Right lobe of liver (tissue), 6 donors: Measurements from ENCODE around the gene ABL2. TPM values are rescaled to one million over a fixed set of nuclear protein-coding genes. Genes with fewer than 3 reads are reported as not detected.

Source experiments
- ATAC-seq, 4 donors: fragments of 200-7000 bp; cut with Tn5 transposase; one replicate each; pipeline ENCODE4 v1.9.1; 2020; ENCODE audit warnings: mild to moderate bottlenecking in 4 of 4, moderate library complexity in 4 of 4
- DNase-seq, 3 donors: peaks; one replicate each; pipeline ENCODE4 v3.0.0-alpha.2; 2020
- H3K27ac ChIP-seq, 3 donors: fragments of 200-600 bp; one replicate each; pipeline ENCODE4 v1.8.0; 2022
- H3K27me3 ChIP-seq, 2 donors: fragments of 200-600 bp; one replicate each; pipeline ENCODE4 v1.8.0; 2022
- H3K36me3 ChIP-seq, 4 donors: fragments of 200-600 bp; sonication (generic) in 1 of 4; one replicate each; pipeline versions ENCODE4 v1.5.1 to v1.8.0; 2017 to 2022; ENCODE audit warnings: control low read depth in 1 of 4
- H3K4me1 ChIP-seq, 4 donors: fragments of 200-600 bp; sonication (generic) in 1 of 4; one replicate each; pipeline versions ENCODE4 v1.5.1 to v1.8.0; 2017 to 2022; ENCODE audit warnings: control low read depth in 1 of 4
- H3K4me3 ChIP-seq, 3 donors: fragments of 200-600 bp; one replicate each; pipeline ENCODE4 v1.8.0; 2022
- H3K9me3 ChIP-seq, 4 donors: fragments of 200-600 bp; sonication (generic) in 1 of 4; one replicate each; pipeline versions ENCODE4 v1.5.1 to v1.8.0; 2017 to 2022; ENCODE audit warnings: control low read depth in 1 of 4
- CTCF ChIP-seq, 4 donors: fragments of 200-600 bp in 3 of 4; fragments of 450-650 bp in 1 of 4; IDR thresholded peaks; one replicate each; pipeline versions ENCODE4 v1.5.1 to v1.8.0; 2016 to 2022; ENCODE audit warnings: antibody characterized with exemption in 4 of 4, mild to moderate bottlenecking in 2 of 4
- POLR2A ChIP-seq: fragments of 450-650 bp; IDR thresholded peaks from one replicate; pipeline ENCODE4 v1.6.1; 2017; ENCODE audit warnings: antibody characterized with exemption, mild to moderate bottlenecking
- WGBS: methylation state at CpG from one replicate; pipeline ENCODE4 v1.1.6; 2018; ENCODE audit warnings: low coverage, low lambda C conversion rate; ENCODE audit not compliant: insufficient coverage; ENCODE audit errors: missing lambda C conversion rate; 5-methylcytosine and 5-hydroxymethylcytosine counted together
- intact Hi-C, 2 donors: fragments of 100-400 bp; cut with DNase I; formaldehyde crosslinking; loops; one replicate each; pipeline versions ENCODE4 v1.11.2 to v1.14.1; 2022
- total RNA-seq, 6 experiments: library from RNA; depleted of rRNA in 2 of 6; stranded (reverse); fragments of >200 nt in 2 of 6; fragmentation: NEBNext Ultra II Directional in 3 of 6; extraction: Animal tissue kit (Norgen Biotek cat#: 25700) in 3 of 6; gene quantifications; one replicate each; pipeline versions ENCODE4 v1.1.0 to v1.2.4, GENCODE V29; 2016 to 2023
- donor health status: DM: no; HTN: yes; CAD: no.
- donor health status: DM: no; HTN: no; CAD: no.
- donor health status: DM: no; HTN: no; CAD: no.
- donor health status: DM: no; HTN: yes; CAD: no.
- donor health status: DM: no; HTN: yes; CAD: no.

Gene ABL2
- total RNA-seq, 6 experiments from 2014 or later, result 3.8 to 7.7 (median 5.6) TPM

GRCh38 chr1:179120736-179121135 lies 108.7 kb downstream of the ABL2 start:
- DNase-seq (no peak), ATAC-seq (peak in 1 of 4 donors; percentile 11)
- TF ChIP-seq POLR2A, result no peak
- TF ChIP-seq CTCF (IDR thresholded peaks at IDR 0.05), result no peak
- intact Hi-C loops, result loop anchor here in 1 of 2 donors (10.0 kb wide), 1 partner anchor 64 kb away; no protein-coding TSS in a partner anchor
- peaks cover 0 to 18% (median 0%) of the 10 kb centered on the region in 4 donors for H3K36me3 ChIP-seq
- peaks cover 0 to 12% (median 3%) of the 10 kb centered on the region in 4 donors for H3K4me1 ChIP-seq
- WGBS, result 58% methylated on average over 2 of the region's 2 CpGs
- no peaks in the 10 kb centered on the region for H3K27me3 ChIP-seq
- H3K27ac ChIP-seq, result no peak overlapping the region
- no peaks in the 10 kb centered on the region for H3K9me3 ChIP-seq
- H3K4me3 ChIP-seq, result no peak overlapping the region

GRCh38 chr1:179119513-179119912 lies 110.0 kb downstream of the ABL2 start:
- peaks cover 0 to 20% (median 0%) of the 10 kb centered on the region in 4 donors for H3K36me3 ChIP-seq
- no peak overlapping the region for H3K27ac ChIP-seq
- TF ChIP-seq POLR2A, result no peak
- TF ChIP-seq CTCF (IDR thresholded peaks at IDR 0.05), result no peak
- DNase-seq, result no peak
- peaks cover 0 to 12% (median 3%) of the 10 kb centered on the region in 4 donors for H3K4me1 ChIP-seq
- no peaks in the 10 kb centered on the region for H3K9me3 ChIP-seq
- H3K27me3 ChIP-seq, result no peaks in the 10 kb centered on the region
- intact Hi-C loops, result no loop called here
- ATAC-seq, result no peak
- H3K4me3 ChIP-seq, result no peak overlapping the region

- peaks cover 0 to 36% (median 5%) of the 10 kb centered on the region in 4 donors for H3K36me3 ChIP-seq
- WGBS, result 88% methylated on average over 3 of the region's 3 CpGs
Observed at GRCh38 chr1:179115181-179115580, 114.3 kb downstream of the ABL2 start.

GRCh38 chr1:179108644-179109043 lies 120.8 kb downstream of the ABL2 start:
- Histone ChIP-seq H3K27ac (peak overlapping the region in 1 of 3 donors; percentile 39), H3K9me3 (no peaks in the 10 kb centered on the region), H3K27me3 (no peaks in the 10 kb centered on the region), H3K4me3 (no peak overlapping the region), H3K36me3 (peaks cover 0 to 31% (median 8%) of the 10 kb centered on the region in 4 donors), H3K4me1 (peaks cover 0 to 34% (median 13%) of the 10 kb centered on the region in 4 donors)
- intact Hi-C loops, result no loop called here
- no peak for TF ChIP-seq POLR2A
- no peak for TF ChIP-seq CTCF (IDR thresholded peaks at IDR 0.05)
- 73% methylated on average over 2 of the region's 2 CpGs for WGBS
- ATAC-seq (peak; percentile 34 to 75 (median 74)), DNase-seq (peak in 2 of 3 donors; percentile 67 to 82)

More at GRCh38 chr1:179115181-179115580, 114.3 kb downstream of the ABL2 start:
- Histone ChIP-seq H3K4me1 (peaks cover 0 to 8% (median 3%) of the 10 kb centered on the region in 4 donors), H3K27me3 (no peaks in the 10 kb centered on the region), H3K4me3 (no peak overlapping the region), H3K27ac (no peak overlapping the region), H3K9me3 (no peaks in the 10 kb centered on the region)
- DNase-seq (no peak), ATAC-seq (no peak)
- TF ChIP-seq CTCF (IDR thresholded peaks at IDR 0.05) (no peak), POLR2A (no peak)
- intact Hi-C loops, result no loop called here
